ENCODE measurements around the gene HIVEP2. TPM values are rescaled to one million over a fixed set of nuclear protein-coding genes. Genes with fewer than 3 reads are reported as not detected.

The HIVEP2 gene
- total RNA-seq, 1 experiment from 2014 or later = 4.2 TPM

DNA sequence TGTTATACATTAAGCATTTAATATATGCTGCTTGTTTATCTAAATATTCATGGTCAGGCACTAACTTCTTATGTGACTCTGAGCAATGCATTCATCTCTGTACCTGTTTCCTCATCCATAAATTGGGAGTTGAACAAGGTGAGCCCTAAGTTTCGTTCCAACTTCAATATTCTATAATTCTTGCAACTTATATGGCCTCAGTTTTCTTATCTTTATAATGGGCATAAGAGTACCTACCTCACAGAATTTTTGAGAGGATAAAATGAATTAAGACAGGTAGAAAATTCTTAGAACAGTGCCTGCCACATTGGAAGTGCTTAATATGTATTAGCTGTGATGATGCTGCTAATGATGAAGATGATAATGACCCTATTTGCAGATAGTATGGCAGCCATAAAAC, 11.8 kb upstream of the HIVEP2 start:
- no peak overlapping the region for H3K23ac ChIP-seq (ENCODE audit: insufficient read length, low read depth, low read length)
- no peak overlapping the region for H3K14ac ChIP-seq (ENCODE audit: insufficient read depth, low read length)
- no peaks in the 10 kb centered on the region for H3K79me2 ChIP-seq (ENCODE audit: insufficient read depth, low read length)
- no peak overlapping the region for H2BK12ac ChIP-seq (ENCODE audit: insufficient read length, low read depth, low read length)
- TF ChIP-seq, protein P1, sequence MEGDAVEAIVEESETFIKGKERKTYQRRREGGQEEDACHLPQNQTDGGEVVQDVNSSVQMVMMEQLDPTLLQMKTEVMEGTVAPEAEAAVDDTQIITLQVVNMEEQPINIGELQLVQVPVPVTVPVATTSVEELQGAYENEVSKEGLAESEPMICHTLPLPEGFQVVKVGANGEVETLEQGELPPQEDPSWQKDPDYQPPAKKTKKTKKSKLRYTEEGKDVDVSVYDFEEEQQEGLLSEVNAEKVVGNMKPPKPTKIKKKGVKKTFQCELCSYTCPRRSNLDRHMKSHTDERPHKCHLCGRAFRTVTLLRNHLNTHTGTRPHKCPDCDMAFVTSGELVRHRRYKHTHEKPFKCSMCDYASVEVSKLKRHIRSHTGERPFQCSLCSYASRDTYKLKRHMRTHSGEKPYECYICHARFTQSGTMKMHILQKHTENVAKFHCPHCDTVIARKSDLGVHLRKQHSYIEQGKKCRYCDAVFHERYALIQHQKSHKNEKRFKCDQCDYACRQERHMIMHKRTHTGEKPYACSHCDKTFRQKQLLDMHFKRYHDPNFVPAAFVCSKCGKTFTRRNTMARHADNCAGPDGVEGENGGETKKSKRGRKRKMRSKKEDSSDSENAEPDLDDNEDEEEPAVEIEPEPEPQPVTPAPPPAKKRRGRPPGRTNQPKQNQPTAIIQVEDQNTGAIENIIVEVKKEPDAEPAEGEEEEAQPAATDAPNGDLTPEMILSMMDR (conservative IDR thresholded peaks at IDR 0.05) = no peak
- H3K9ac ChIP-seq (ENCODE audit: extremely low read depth, insufficient read length, low read length) = no peak overlapping the region
- no peak overlapping the region for H3K56ac ChIP-seq (ENCODE audit: insufficient read length, low read depth, low read length)
- no peak overlapping the region for H2BK20ac ChIP-seq (ENCODE audit: low read depth, low read length, poor library complexity, severe bottlenecking)
- H3K36me3 Mint-ChIP-seq (ENCODE audit: insufficient read depth in 1 of 3, low read depth in 3 of 3) = no peaks in the 10 kb centered on the region
- H3K79me1 ChIP-seq (ENCODE audit: insufficient read depth, low read depth, low read length, poor library complexity, severe bottlenecking) = no peaks in the 10 kb centered on the region
- no peaks in the 10 kb centered on the region for H4K20me1 ChIP-seq (ENCODE audit: control insufficient read depth, insufficient read depth, insufficient read length)
- no peak overlapping the region for H4K8ac ChIP-seq (replicated peaks; ENCODE audit: insufficient read length, low read depth, low read length)
- H4K5ac ChIP-seq (ENCODE audit: insufficient read length, low read depth, low read length) = no peak overlapping the region
- no CpG with 5 or more reads among the region's 1 CpG for WGBS (ENCODE audit: extremely low coverage, insufficient read length, low lambda C conversion rate)
- H3K9me3 Mint-ChIP-seq = peaks cover 0 to 4% of the 10 kb centered on the region in 2 experiments; a peak in 1 of 5 replicates
- H3K18ac ChIP-seq (ENCODE audit: insufficient read length, low read depth, low read length) = no peak overlapping the region
- H2BK120ac ChIP-seq (ENCODE audit: low read depth, low read length, poor library complexity, severe bottlenecking) = no peak overlapping the region
- no peak for DNase-seq
- H3K27ac Mint-ChIP-seq = no peak overlapping the region
- H2BK15ac ChIP-seq (ENCODE audit: low read depth, low read length) = no peak overlapping the region
- no peak overlapping the region for H4K91ac ChIP-seq (ENCODE audit: insufficient read length, low read depth, low read length)
- H3K27ac ChIP-seq (ENCODE audit: insufficient read length, low read depth, low read length) = no peak overlapping the region
- no peak overlapping the region for H2AFZ ChIP-seq (ENCODE audit: low read length)
- no peak overlapping the region for H2BK5ac ChIP-seq (ENCODE audit: insufficient read length, low read length)
- no peak overlapping the region for H3K4ac ChIP-seq (ENCODE audit: low read depth, low read length)
- no peak overlapping the region for H3T11ph ChIP-seq (ENCODE audit: low read length)
- no peaks in the 10 kb centered on the region for H3K23me2 ChIP-seq (ENCODE audit: insufficient read length, low read depth, low read length, poor library complexity, severe bottlenecking)
- H3K27me3 Mint-ChIP-seq (ENCODE audit: low read depth) = no peaks in the 10 kb centered on the region
- no peaks in the 10 kb centered on the region for H3K4me1 ChIP-seq (ENCODE audit: insufficient read depth, low read length)
- no peak overlapping the region for H3K4me3 Mint-ChIP-seq
- no peak overlapping the region for H2AK5ac ChIP-seq (ENCODE audit: insufficient read length, low read length)
- H3K4me1 Mint-ChIP-seq = peaks cover 0 to 4% of the 10 kb centered on the region in 2 experiments; a peak in 1 of 4 replicates
- no peak overlapping the region for H3K4me2 ChIP-seq (ENCODE audit: insufficient read depth, insufficient read length, low read length)
- no peaks in the 10 kb centered on the region for H3K27me3 ChIP-seq (ENCODE audit: insufficient read depth, low read length)
- H3K9me3 ChIP-seq (ENCODE audit: control insufficient read depth, low read depth, low read length) = no peaks in the 10 kb centered on the region
